Fibroblast of pulmonary artery (primary cell): Measurements from ENCODE around the gene LARP4.

Experiments used
- DNase-seq: peaks from one replicate; pipeline ENCODE4 v3.0.0-alpha.2; 2010; ENCODE audit warnings: low read depth
- H3K4me3 ChIP-seq: replicated peaks from 2 replicates; pipeline ENCODE4 v1.5.1; 2011; ENCODE audit warnings: low read depth, mild to moderate bottlenecking, control low read depth, low read length, moderate library complexity
- CTCF ChIP-seq: IDR thresholded peaks from 2 replicates; pipeline ENCODE4 v1.5.1; 2011; ENCODE audit warnings: mild to moderate bottlenecking, control low read depth, low read length, inconsistent platforms; ENCODE audit errors: missing control alignments

The LARP4 gene

GRCh38 chr12:50529345-50529744 lies 128.7 kb downstream of the LARP4 start:
- TF ChIP-seq CTCF, result no peak
- no peak for DNase-seq
- no peak overlapping the region for H3K4me3 ChIP-seq
